HepG2 (cell line): ENCODE results near the gene SH2D6. TPM values are rescaled to one million over a fixed set of nuclear protein-coding genes. Genes with fewer than 3 reads are reported as not detected.

Experiments
- CSRNP1 ChIP-seq: sonication (generic); formaldehyde crosslinking; IDR thresholded peaks from 2 replicates; pipeline ENCODE4 v1.8.1; 2023; ENCODE audit warnings: mild to moderate bottlenecking, missing genetic modification reagents
- DR1 ChIP-seq: sonication (generic); formaldehyde crosslinking; IDR thresholded peaks from 2 replicates; pipeline ENCODE4 v1.8.0; 2021; ENCODE audit warnings: mild to moderate bottlenecking, missing genetic modification reagents, inconsistent platforms
- KAT8 ChIP-seq: IDR thresholded peaks from 2 replicates; pipeline ENCODE4 v1.6.1; 2016; ENCODE audit warnings: missing genetic modification reagents, missing compliant biosample characterization
- MAF1 ChIP-seq: sonication (generic); formaldehyde crosslinking; IDR thresholded peaks from 2 replicates; pipeline ENCODE4 v1.5.0; 2020; ENCODE audit warnings: missing genetic modification reagents, borderline replicate concordance
- NFAT5 ChIP-seq: sonication (generic); formaldehyde crosslinking; IDR thresholded peaks from 2 replicates; pipeline ENCODE4 v1.4.0; 2020; ENCODE audit warnings: missing genetic modification reagents
- NONO ChIP-seq, 2 experiments: fragments of 450-650 bp in 1 of 2; sonication (generic) in 1 of 2; formaldehyde crosslinking in 1 of 2; IDR thresholded peaks in 1 of 2; conservative IDR thresholded peaks in 1 of 2; 2 replicates each; pipeline versions ENCODE4 v1.6.1 to v1.8.0; 2017 to 2022; ENCODE audit warnings: mild to moderate bottlenecking in 1 of 2, missing genetic modification reagents in 1 of 2, moderate library complexity in 1 of 2
- REPIN1 ChIP-seq: sonication (generic); formaldehyde crosslinking; IDR thresholded peaks from 2 replicates; pipeline ENCODE4 v1.8.0; 2022; ENCODE audit warnings: missing genetic modification reagents, low read depth, mild to moderate bottlenecking, borderline replicate concordance
- SIX4 ChIP-seq: sonication (generic); formaldehyde crosslinking; IDR thresholded peaks from 2 replicates; pipeline ENCODE4 v1.4.0; 2020; ENCODE audit warnings: missing genetic modification reagents
- SPEN ChIP-seq: sonication (generic); formaldehyde crosslinking; IDR thresholded peaks from 2 replicates; pipeline ENCODE4 v1.5.1; 2020; ENCODE audit warnings: low read depth, mild to moderate bottlenecking, missing genetic modification reagents
- TEAD3 ChIP-seq: optimal IDR thresholded peaks from 2 replicates; pipeline ENCODE3; 2016; ENCODE audit warnings: borderline replicate concordance
- ZBTB3 ChIP-seq: sonication (generic); formaldehyde crosslinking; IDR thresholded peaks from 2 replicates; pipeline ENCODE4 v1.4.0; 2020; ENCODE audit warnings: low read depth, mild to moderate bottlenecking, moderate library complexity, missing genetic modification reagents, borderline replicate concordance
- ZBTB42 ChIP-seq: sonication (generic); formaldehyde crosslinking; IDR thresholded peaks from 2 replicates; pipeline ENCODE4 v1.5.0; 2020; ENCODE audit warnings: mild to moderate bottlenecking, missing genetic modification reagents
- ZNF34 ChIP-seq: sonication (generic); formaldehyde crosslinking; IDR thresholded peaks from 2 replicates; pipeline ENCODE4 v1.4.0; 2020; ENCODE audit warnings: mild to moderate bottlenecking, missing genetic modification reagents, borderline replicate concordance
- ZNF572 ChIP-seq: sonication (generic); formaldehyde crosslinking; IDR thresholded peaks from 2 replicates; pipeline ENCODE4 v1.5.1; 2020; ENCODE audit warnings: mild to moderate bottlenecking, missing genetic modification reagents
- ZNF614 ChIP-seq: IDR thresholded peaks from 2 replicates; pipeline ENCODE4 v1.6.1; 2018; ENCODE audit warnings: missing biosample characterization, missing genetic modification reagents, inconsistent platforms, borderline replicate concordance
- ZNF7 ChIP-seq: IDR thresholded peaks from 2 replicates; pipeline ENCODE4 v1.6.1; 2016; ENCODE audit warnings: missing biosample characterization, missing genetic modification reagents
- polyA plus RNA-seq, 8 experiments: library from polyadenylated mRNA; depleted of rRNA in 3 of 8; stranded (reverse) in 7 of 8; unstranded in 1 of 8; fragments of >200 nt; fragmentation: Illumina TruSeq in 4 of 8; extraction: Trizol in 4 of 8; gene quantifications; 2 replicates each; pipeline versions ENCODE4 v1.2.1 to v1.2.3, GENCODE V29; 2011 to 2016; ENCODE audit warnings: low read depth in 4 of 8, missing spikeins in 1 of 8, mixed read lengths in 1 of 8; ENCODE audit not compliant: insufficient read depth in 1 of 8
- total RNA-seq, 5 experiments: library from RNA; depleted of rRNA; stranded (reverse); fragments of >200 nt; fragmentation: Illumina TruSeq; extraction: Trizol; gene quantifications; 2 replicates each; pipeline ENCODE4 v1.2.3, GENCODE V29; 2016; ENCODE audit warnings: low read depth in 1 of 5
- TF ChIP-seq, protein P1 (sequence below): IDR thresholded peaks from 2 replicates; pipeline ENCODE4 v1.6.1; 2016; ENCODE audit warnings: low read depth, borderline replicate concordance
- TF ChIP-seq, protein P2 (sequence below): sonication (generic); formaldehyde crosslinking; IDR thresholded peaks from 2 replicates; pipeline ENCODE4 v1.4.0; 2020; ENCODE audit warnings: missing genetic modification reagents, borderline replicate concordance

SH2D6 gene
- total and polyA plus RNA-seq, 2 of the 13 experiments (the other 11 are each of a cell fraction or from before 2014, with no cell fraction given), result 0.11 to 0.26 TPM

- TF ChIP-seq ZNF614 (CRISPR knock-in tag) (peak; percentile 83), DR1 (peak; percentile 63; the same call in 1 of the 2 replicates), ZNF7 (CRISPR knock-in tag) (peak; percentile 83), ZBTB3 (CRISPR knock-in tag) (peak; percentile 94), SIX4 (peak; percentile 78), KAT8 (CRISPR knock-in tag) (peak; percentile 88), NONO (IDR thresholded peaks at IDR 0.05) (no peak), NONO (CRISPR knock-in tag; conservative IDR thresholded peaks at IDR 0.05) (peak; percentile 70), ZNF34 (CRISPR knock-in tag) (no peak), NFAT5 (CRISPR knock-in tag) (peak; percentile 51; the same call in 1 of the 2 replicates), SPEN (CRISPR knock-in tag) (peak; percentile 87), MAF1 (CRISPR knock-in tag) (0 out of 2 replicates have a peak, but pooled peaks have one; percentile 74), ZBTB42 (CRISPR knock-in tag) (no peak), CSRNP1 (CRISPR knock-in tag) (no peak; the same call in 1 of the 2 replicates), ZNF572 (CRISPR knock-in tag) (0 out of 2 replicates have a peak, but pooled peaks have one; percentile 34), TEAD3 (CRISPR knock-in tag) (peak; percentile 99), REPIN1 (CRISPR knock-in tag) (peak; percentile 75; the same call in 1 of the 2 replicates)
- TF ChIP-seq, protein P1, sequence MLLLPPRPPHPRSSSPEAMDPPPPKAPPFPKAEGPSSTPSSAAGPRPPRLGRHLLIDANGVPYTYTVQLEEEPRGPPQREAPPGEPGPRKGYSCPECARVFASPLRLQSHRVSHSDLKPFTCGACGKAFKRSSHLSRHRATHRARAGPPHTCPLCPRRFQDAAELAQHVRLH (CRISPR knock-in tag), result peak; percentile 75; the same call in 1 of the 2 replicates
- TF ChIP-seq, protein P2, sequence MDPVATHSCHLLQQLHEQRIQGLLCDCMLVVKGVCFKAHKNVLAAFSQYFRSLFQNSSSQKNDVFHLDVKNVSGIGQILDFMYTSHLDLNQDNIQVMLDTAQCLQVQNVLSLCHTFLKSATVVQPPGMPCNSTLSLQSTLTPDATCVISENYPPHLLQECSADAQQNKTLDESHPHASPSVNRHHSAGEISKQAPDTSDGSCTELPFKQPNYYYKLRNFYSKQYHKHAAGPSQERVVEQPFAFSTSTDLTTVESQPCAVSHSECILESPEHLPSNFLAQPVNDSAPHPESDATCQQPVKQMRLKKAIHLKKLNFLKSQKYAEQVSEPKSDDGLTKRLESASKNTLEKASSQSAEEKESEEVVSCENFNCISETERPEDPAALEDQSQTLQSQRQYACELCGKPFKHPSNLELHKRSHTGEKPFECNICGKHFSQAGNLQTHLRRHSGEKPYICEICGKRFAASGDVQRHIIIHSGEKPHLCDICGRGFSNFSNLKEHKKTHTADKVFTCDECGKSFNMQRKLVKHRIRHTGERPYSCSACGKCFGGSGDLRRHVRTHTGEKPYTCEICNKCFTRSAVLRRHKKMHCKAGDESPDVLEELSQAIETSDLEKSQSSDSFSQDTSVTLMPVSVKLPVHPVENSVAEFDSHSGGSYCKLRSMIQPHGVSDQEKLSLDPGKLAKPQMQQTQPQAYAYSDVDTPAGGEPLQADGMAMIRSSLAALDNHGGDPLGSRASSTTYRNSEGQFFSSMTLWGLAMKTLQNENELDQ (CRISPR knock-in tag), result peak; percentile 61; the same call in 1 of the 2 replicates
Measured at GRCh38 chr2:85421260-85422071, 3.0 kb downstream of the SH2D6 start (continued).
